ENCODE results near the gene ARHGEF10L.

DNA sequence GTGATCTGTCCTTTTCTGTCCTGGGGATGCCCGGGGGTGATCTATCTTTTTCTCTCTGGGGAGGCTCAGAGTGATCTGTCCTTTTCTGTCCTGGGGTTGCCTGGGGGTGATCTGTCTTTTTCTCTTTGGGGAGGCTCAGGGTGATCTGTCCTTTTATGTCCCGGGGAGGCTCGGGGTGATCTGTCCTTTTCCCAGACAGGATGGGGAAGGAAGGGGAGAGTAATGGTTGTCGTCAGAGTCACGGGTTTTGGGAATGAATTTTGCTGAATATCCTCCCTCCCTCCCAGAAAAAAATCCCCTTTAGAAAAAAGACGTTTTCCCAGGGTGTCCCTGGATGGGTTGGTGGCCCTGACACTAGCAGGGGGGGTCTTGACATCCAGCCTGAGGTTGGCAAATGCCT, 91.5 kb downstream of the ARHGEF10L start:
- TF ChIP-seq, protein P1, sequence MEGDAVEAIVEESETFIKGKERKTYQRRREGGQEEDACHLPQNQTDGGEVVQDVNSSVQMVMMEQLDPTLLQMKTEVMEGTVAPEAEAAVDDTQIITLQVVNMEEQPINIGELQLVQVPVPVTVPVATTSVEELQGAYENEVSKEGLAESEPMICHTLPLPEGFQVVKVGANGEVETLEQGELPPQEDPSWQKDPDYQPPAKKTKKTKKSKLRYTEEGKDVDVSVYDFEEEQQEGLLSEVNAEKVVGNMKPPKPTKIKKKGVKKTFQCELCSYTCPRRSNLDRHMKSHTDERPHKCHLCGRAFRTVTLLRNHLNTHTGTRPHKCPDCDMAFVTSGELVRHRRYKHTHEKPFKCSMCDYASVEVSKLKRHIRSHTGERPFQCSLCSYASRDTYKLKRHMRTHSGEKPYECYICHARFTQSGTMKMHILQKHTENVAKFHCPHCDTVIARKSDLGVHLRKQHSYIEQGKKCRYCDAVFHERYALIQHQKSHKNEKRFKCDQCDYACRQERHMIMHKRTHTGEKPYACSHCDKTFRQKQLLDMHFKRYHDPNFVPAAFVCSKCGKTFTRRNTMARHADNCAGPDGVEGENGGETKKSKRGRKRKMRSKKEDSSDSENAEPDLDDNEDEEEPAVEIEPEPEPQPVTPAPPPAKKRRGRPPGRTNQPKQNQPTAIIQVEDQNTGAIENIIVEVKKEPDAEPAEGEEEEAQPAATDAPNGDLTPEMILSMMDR (conservative IDR thresholded peaks at IDR 0.05) = no peak
- TF ChIP-seq ZFX (IDR thresholded peaks at IDR 0.05) = no peak

All from C4-2B (cell line).